Panc1 (cell line): Measurements from ENCODE around the gene METTL26. TPM values are rescaled to one million over a fixed set of nuclear protein-coding genes. Genes with fewer than 3 reads are reported as not detected.

Source experiments
- ATAC-seq: fragments of 200-7000 bp; cut with Tn5 transposase; 2 replicates; pipeline ENCODE4 v1.9.1; 2020; ENCODE audit warnings: mild to moderate bottlenecking, moderate library complexity
- BruUV-seq: library from RNA; stranded (reverse); fragments of 400-500 nt; replicated peaks from 2 replicates; lab custom pipeline; 2021; lab: Mats Ljungman, UMichigan
- CTCF ChIA-PET: fragments of 300-600 bp; sonication (Branson Sonifier 250); formaldehyde crosslinking; loops from one replicate; lab custom pipeline; 2022; ENCODE audit warnings: antibody characterized with exemption; lab: Charles Lee
- POLR2A ChIA-PET: fragments of 300-600 bp; sonication (Branson Sonifier 250); formaldehyde crosslinking; loops from one replicate; lab custom pipeline; 2022; ENCODE audit warnings: antibody characterized with exemption; lab: Charles Lee
- DNase-seq: peaks from one replicate; pipeline ENCODE4 v3.0.0-alpha.2; 2010; ENCODE audit warnings: low read depth, low spot score
- H3K27ac ChIP-seq: 2 replicates; pipeline ENCODE4 v1.5.1; 2011; ENCODE audit warnings: mild to moderate bottlenecking, low read length, inconsistent platforms
- H3K27me3 ChIP-seq: fragments of 200-500 bp; sonication (Bioruptor generic); 2 replicates; pipeline ENCODE4 v1.6.0; 2014; ENCODE audit warnings: low read length, inconsistent platforms; ENCODE audit not compliant: control insufficient read depth, insufficient read depth
- H3K36me3 ChIP-seq: fragments of 200-500 bp; sonication (Bioruptor generic); 2 replicates; pipeline ENCODE4 v1.5.1; 2014; ENCODE audit warnings: inconsistent platforms, mild to moderate bottlenecking, low read length, moderate library complexity; ENCODE audit not compliant: control insufficient read depth, insufficient read depth
- H3K4me1 ChIP-seq: 2 replicates; pipeline ENCODE4 v1.5.1; 2011; ENCODE audit warnings: inconsistent platforms, mild to moderate bottlenecking, low read length, moderate library complexity; ENCODE audit not compliant: control insufficient read depth, insufficient read depth
- H3K4me3 ChIP-seq, 2 experiments: 2 replicates each; pipeline ENCODE4 v1.5.1; 2011 to 2012; ENCODE audit warnings: low read depth in 2 of 2, low read length in 2 of 2, mild to moderate bottlenecking in 2 of 2, inconsistent platforms in 1 of 2, moderate library complexity in 1 of 2
- H3K9me3 ChIP-seq: fragments of 200-500 bp; sonication (Bioruptor generic); 2 replicates; pipeline ENCODE4 v1.5.1; 2014; ENCODE audit warnings: low read depth, mild to moderate bottlenecking, inconsistent platforms, low read length, moderate library complexity; ENCODE audit not compliant: control insufficient read depth, insufficient read depth
- POLR2AphosphoS5 ChIP-seq: IDR thresholded peaks from 2 replicates; pipeline ENCODE4 v1.6.1; 2012; ENCODE audit warnings: mild to moderate bottlenecking, low read depth, low read length, moderate library complexity
- REST ChIP-seq, 2 experiments: IDR thresholded peaks; 2 replicates each; pipeline ENCODE4 v1.6.1; 2011 to 2012; ENCODE audit warnings: low read depth in 2 of 2, control low read depth in 1 of 2, low read length in 1 of 2, mild to moderate bottlenecking in 1 of 2, moderate library complexity in 1 of 2; ENCODE audit not compliant: insufficient read depth in 1 of 2
- SIN3A ChIP-seq: IDR thresholded peaks from 2 replicates; pipeline ENCODE4 v1.6.1; 2012; ENCODE audit warnings: low read depth, mild to moderate bottlenecking, low read length, moderate library complexity, borderline replicate concordance; ENCODE audit not compliant: insufficient read depth
- TCF7L2 ChIP-seq: IDR thresholded peaks from 2 replicates; pipeline ENCODE4 v1.6.1; 2011; ENCODE audit warnings: mild to moderate bottlenecking, low read depth, low read length, inconsistent platforms
- in situ Hi-C: cut with HindIII; loops from 2 replicates; pipeline ENCODE4 v1.10.0; 2016; ENCODE audit warnings: low sequenced_read_pairs, low pct_unique_long_range_greater_than_20kb
- intact Hi-C: fragments of 100-400 bp; cut with micrococcal nuclease; formaldehyde crosslinking; loops from one replicate; pipeline ENCODE4 v1.10.0; 2022; ENCODE audit not compliant: unreplicated experiment
- total RNA-seq: library from RNA; stranded (reverse); gene quantifications from one replicate; pipeline ENCODE4 v1.2.1, GENCODE V29; 2021; ENCODE audit not compliant: unreplicated experiment
- TF ChIP-seq, protein P1 (sequence below): fragments of 450-650 bp; IDR thresholded peaks from 2 replicates; pipeline ENCODE4 v1.5.1; 2017; ENCODE audit warnings: mild to moderate bottlenecking

Gene METTL26
- total RNA-seq, 1 experiment from 2014 or later = 91.8 TPM

GRCh38 chr16:666572-666971, 30.5 kb upstream of the METTL26 start:
- Histone ChIP-seq H3K9me3 (no peaks in the 10 kb centered on the region), H3K4me1 (peaks cover 10% of the 10 kb centered on the region), H3K27ac (no peak overlapping the region), H3K36me3 (peaks cover 3% of the 10 kb centered on the region; the same call in 1 of the 2 replicates), H3K27me3 (no peaks in the 10 kb centered on the region), H3K4me3 (no peak overlapping the region)
- DNase-seq (no peak), ATAC-seq (no peak)
- CTCF ChIA-PET = no interaction called here
- BruUV-seq = no TSS peak
- TF ChIP-seq POLR2AphosphoS5 (no peak), TCF7L2 (no peak), REST (IDR thresholded peaks at IDR 0.05; ENCODE audit: insufficient read depth in 1 of 2, low read depth in 2 of 2, low read length in 1 of 2) (no peak), SIN3A (no peak)
- TF ChIP-seq, protein P1, sequence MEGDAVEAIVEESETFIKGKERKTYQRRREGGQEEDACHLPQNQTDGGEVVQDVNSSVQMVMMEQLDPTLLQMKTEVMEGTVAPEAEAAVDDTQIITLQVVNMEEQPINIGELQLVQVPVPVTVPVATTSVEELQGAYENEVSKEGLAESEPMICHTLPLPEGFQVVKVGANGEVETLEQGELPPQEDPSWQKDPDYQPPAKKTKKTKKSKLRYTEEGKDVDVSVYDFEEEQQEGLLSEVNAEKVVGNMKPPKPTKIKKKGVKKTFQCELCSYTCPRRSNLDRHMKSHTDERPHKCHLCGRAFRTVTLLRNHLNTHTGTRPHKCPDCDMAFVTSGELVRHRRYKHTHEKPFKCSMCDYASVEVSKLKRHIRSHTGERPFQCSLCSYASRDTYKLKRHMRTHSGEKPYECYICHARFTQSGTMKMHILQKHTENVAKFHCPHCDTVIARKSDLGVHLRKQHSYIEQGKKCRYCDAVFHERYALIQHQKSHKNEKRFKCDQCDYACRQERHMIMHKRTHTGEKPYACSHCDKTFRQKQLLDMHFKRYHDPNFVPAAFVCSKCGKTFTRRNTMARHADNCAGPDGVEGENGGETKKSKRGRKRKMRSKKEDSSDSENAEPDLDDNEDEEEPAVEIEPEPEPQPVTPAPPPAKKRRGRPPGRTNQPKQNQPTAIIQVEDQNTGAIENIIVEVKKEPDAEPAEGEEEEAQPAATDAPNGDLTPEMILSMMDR = no peak
- POLR2A ChIA-PET = no interaction called here
- intact Hi-C loops = no loop called here
- in situ Hi-C loops = no loop called here

DNA sequence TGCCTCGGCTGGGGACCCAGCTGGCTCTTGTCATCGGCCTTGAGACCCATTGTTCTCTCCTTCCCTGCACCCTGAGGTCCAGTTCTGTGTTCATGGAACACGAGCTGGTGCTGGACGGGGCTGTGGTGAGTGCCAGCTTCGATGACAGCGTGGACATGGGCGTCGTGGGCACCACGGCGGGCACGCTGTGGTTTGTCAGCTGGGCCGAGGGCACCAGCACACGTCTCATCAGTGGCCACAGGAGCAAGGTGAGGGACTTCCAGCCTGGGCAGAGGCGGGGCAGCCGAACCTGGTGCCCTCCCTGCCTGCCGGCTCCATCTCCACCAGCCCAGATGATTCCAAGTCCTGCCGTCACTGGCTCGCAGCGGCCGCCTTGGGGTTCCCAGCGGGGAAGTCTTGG, 26.5 kb upstream of the METTL26 start:
- POLR2A ChIA-PET = no interaction called here
- no peaks in the 10 kb centered on the region for H3K36me3 ChIP-seq
- DNase-seq = no peak
- in situ Hi-C loops = no loop called here
- CTCF ChIA-PET = no interaction called here
- H3K4me3 ChIP-seq = no peak overlapping the region
- H3K27me3 ChIP-seq = no peaks in the 10 kb centered on the region
- peaks cover 15% of the 10 kb centered on the region for H3K4me1 ChIP-seq
- H3K27ac ChIP-seq = no peak overlapping the region
- no peak for TF ChIP-seq POLR2AphosphoS5
- TF ChIP-seq TCF7L2 = no peak
- no peak for TF ChIP-seq SIN3A
- TF ChIP-seq, protein P1 = no peak
- TF ChIP-seq REST (IDR thresholded peaks at IDR 0.05; ENCODE audit: insufficient read depth in 1 of 2, low read depth in 2 of 2, low read length in 1 of 2) = no peak
- intact Hi-C loops = no loop called here
- ATAC-seq = no peak
- H3K9me3 ChIP-seq = no peaks in the 10 kb centered on the region
- no TSS peak for BruUV-seq
